Ramos (cell line): Measurements from ENCODE around the gene INTS1.

Experiments
- in situ Hi-C: fragments of 300-500 bp; cut with MboI; formaldehyde crosslinking; loops from one replicate; pipeline ENCODE4 v1.14.3; 2022; ENCODE audit warnings: low sequenced_read_pairs; ENCODE audit not compliant: unreplicated experiment

The INTS1 gene

GRCh38 chr7:1532456-1533254 lies 28.5 kb upstream of the INTS1 start:
- in situ Hi-C loops = no loop called here

DNA sequence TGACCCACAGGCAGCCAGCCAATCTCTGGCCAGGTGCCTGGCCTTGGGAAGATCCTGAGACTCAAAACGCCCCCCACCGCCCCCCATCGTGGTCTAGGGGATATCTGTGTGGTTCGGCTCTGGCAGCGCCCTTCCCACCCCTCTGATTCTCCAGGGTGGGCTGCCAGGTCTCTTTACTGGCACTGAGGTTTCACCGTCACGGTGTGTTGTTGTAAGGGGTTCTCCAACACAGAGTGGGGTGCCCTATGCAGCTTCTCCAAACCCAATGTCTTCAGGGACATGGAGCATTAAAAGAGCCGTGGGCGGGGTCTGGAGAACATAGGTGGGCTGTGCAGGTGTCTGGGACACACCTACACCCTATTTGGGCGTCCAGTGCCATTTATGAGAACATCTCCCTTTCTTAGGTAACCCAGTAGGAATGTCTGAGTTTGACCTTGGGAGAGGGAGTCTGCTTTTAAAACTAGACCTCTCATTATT lies 27.8 kb upstream of the INTS1 start:
- in situ Hi-C loops = no loop called here

- in situ Hi-C loops = no loop called here
Measured at GRCh38 chr7:1531263-1531978, 27.2 kb upstream of the INTS1 start.

GRCh38 chr7:1530946-1531262 lies 26.7 kb upstream of the INTS1 start:
- in situ Hi-C loops = no loop called here

DNA sequence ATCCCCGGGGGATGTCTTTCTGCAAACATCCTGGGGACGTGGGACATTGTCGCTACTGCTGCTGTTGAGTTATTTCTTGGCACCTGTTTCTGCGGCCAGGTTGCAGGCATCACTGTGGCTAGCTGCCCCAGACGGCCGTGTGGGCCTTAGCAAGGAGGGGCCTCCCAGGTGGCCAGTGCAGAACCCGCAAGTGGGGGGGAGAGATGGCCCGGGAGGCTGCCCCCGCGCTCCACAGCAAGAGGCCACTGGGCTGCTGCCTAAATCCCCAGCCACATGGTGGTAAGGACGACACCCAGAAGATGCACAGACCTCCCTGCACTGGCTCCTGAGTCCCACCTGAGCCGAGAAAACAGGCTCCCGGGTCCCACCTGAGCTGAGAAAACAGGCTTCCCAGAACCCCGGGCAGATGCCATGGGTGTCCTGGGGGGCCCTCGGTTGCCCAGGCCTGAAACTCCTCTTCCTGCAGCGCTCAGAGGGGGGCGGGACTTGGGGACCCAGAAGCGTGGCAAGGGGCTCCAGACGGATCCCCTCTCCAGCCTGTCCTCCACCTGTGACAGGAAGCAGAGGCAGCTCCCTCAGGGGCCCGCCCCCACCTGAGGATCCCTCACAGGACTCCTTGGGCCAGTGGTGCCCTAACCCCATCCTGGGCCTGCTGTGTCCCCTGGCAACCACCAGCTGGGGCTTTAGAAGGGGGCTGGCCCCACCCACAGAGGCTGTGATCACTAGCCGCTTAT lies 25.4 kb upstream of the INTS1 start:
- in situ Hi-C loops = no loop called here

- in situ Hi-C loops = no loop called here
Measured at GRCh38 chr7:1526271-1526754, 22.1 kb upstream of the INTS1 start.

GRCh38 chr7:1525409-1525808 lies 21.2 kb upstream of the INTS1 start:
- in situ Hi-C loops = no loop called here

DNA sequence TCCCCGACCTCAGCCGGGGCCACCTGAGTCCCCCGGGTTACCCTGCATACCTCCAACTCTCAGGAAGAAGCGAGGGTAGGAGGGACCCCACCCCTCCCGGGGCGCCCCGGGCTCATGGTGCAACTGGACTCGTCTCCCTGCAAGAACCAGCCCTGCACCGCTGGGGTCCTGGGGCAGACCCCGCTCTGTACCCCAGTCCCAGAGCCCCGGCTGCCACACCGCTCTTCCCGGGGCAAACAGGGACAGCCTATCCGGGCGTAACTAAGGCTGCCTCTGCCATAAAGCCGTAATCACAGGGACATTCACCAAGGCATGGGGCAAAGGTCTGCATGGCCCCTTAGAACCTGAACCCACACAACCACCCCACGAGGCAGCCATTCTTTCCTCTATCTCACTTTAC lies 19.7 kb upstream of the INTS1 start:
- in situ Hi-C loops = no loop called here

GRCh38 chr7:1523208-1523607 lies 19.0 kb upstream of the INTS1 start:
- in situ Hi-C loops = no loop called here

GRCh38 chr7:1521456-1521855 lies 17.3 kb upstream of the INTS1 start:
- in situ Hi-C loops = no loop called here

DNA sequence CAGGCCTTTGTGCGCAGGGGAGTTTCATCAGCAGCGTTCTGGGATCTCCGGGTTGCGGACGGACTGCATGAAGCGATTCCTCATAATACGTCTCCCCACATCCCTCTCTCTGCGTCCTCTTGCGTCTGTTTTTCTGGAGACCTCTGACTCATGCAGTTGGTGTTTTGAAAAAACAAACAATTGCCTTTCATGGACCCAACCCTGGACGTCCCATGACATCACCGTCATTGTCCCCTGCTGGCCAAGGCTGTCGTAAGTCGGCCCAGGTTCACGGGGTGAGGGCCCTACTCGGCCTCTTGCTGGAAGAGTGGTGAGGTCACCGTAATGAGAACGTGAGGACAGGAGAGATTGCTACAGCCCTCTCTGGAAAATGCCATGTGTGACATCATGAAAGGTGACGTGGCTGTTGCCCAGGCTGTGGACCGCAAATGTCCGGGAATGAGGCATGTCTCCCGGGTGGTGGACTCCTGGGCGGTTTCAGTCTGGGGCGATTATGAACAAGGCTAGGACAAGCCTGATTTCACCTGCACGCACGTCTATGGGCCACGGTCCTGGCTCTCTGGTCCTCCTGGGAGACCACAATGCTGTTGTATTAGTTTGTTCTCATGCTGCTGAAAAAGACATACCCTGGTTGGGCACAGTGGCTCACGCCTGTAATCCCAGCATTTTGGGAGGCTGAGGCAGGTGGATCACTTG lies 16.5 kb upstream of the INTS1 start:
- in situ Hi-C loops = no loop called here

DNA sequence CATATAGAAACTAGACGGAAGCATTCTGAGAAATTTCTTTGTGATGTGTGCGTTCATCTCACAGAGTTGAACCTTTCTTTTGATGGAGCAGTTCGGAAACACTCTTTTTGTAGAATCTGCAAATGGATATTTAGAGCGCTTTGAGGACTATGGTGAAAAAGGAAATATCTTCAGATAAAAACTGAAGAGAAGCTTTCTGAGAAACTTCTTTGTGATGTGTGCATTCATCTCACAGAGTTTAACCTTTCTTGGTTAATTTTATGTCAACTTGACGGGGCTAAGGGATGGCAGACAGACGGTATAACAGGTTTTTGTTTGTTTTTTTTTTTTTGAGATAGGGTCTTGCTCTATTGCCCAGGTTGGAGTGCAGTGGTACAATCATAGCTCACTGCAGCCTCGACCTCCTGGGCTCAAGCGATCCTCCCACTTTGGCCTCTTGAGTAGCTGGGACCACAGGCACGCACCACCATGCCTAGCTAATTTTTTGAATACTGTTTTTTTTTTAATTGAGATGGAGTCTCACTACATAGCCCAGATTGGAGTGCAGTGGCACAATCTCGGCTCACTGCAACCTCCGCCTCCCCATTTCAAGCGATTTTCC lies 15.2 kb upstream of the INTS1 start:
- in situ Hi-C loops = loop anchor here (10.0 kb wide), 1 partner anchor 495 kb away; no protein-coding TSS in a partner anchor

- in situ Hi-C loops = loop anchor here (10.0 kb wide), 1 partner anchor 492 kb away; no protein-coding TSS in a partner anchor
Measured at GRCh38 chr7:1516586-1517251, 12.5 kb upstream of the INTS1 start.

DNA sequence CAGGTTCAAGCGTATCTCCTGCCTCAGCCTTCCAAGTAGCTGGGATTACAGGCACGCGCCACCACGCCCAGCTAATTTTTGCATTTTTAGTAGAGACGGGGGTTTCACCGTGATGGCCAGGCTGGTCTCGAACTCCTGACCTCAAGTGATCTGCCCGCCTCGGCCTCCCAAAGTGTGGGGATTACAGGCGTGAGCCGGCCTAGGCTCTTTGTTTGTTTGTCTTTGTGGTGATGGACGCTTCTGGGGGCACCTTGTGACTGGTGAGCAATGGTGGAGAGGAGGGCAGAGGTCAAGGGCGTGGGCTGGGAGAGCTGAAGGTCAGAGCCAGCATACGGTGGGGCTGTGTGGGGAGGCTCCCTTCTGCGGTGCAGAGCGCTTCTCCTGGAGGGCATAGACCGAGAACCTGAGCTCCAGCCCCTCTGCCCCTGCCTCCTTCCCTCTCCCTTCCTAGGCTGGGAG lies 11.3 kb upstream of the INTS1 start:
- in situ Hi-C loops = loop anchor here (10.0 kb wide), 1 partner anchor 491 kb away; no protein-coding TSS in a partner anchor

GRCh38 chr7:1514995-1515401 lies 10.8 kb upstream of the INTS1 start:
- in situ Hi-C loops = loop anchor here (10.0 kb wide), 1 partner anchor 490 kb away; no protein-coding TSS in a partner anchor

DNA sequence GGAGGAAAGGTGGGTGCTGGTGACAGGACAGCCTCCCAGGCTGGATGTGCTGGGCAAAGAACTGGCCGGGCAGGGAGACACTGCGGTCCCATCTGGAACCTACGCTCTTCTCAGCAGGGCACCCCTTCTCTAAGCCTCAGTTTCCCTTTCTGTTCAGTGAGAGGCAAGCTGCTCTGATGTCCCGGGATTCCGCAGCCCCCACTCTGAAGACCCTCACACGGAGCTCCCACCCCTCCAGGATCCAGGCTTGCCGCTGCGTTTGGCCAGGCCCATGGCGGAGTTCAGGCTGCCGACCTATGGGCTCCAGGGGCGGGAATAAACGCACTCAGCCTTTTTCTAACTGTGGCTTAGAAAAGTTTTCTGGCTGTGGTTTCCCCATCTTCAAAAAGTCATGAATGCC lies 10.2 kb upstream of the INTS1 start:
- in situ Hi-C loops = loop anchor here (10.0 kb wide), 1 partner anchor 490 kb away; no protein-coding TSS in a partner anchor

- in situ Hi-C loops = loop anchor here (10.0 kb wide), 1 partner anchor 489 kb away; no protein-coding TSS in a partner anchor
Measured at GRCh38 chr7:1513657-1514095, 9.5 kb upstream of the INTS1 start.

DNA sequence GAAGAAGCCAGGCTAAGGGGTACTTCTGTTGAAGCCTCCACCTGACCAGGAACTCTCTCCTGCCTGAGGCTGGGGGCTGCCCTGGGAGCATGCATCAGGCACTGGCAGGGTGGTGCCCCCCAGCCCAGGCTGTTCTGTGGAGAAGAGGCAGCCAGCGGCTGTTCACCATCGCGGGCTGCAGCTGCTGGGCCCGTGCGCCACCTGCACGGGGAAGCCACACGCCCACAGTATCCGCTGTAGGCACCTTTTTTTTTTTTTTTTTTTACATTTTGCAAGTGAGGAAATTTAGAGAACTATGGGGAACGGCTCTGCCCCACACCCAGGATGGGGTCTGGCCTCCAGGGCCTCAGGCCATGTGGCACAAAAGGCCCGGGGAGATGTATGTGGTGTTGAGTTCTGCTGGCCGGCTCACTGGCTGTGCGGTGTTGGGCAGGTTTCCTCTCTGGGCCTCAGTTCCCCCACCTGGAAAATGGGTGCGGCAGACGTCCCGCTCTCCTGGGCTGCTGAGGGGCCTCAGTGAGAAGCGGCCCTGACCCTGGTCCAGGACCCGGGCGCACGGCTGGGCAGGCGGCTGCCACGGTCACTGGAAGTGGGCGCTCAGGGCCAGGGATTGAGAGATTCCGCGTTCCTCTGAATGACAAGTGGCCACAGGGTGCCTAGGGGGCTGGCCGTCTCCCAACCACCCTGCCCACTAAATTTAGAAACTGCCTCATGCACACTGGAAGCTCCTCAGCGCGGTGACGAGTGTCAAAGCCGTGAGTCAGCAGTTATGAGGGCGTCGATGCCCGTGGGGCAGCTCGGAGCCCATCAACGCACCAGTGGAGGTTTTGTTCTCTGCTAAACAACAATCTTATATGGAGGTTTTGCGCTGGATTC lies 8.8 kb upstream of the INTS1 start:
- in situ Hi-C loops = loop anchor here (10.0 kb wide), 1 partner anchor 488 kb away; no protein-coding TSS in a partner anchor
